AG09319 (cell line): ENCODE results near the gene CFAP70.

Source experiments
- DNase-seq: peaks from one replicate; pipeline ENCODE4 v3.0.0-alpha.2; 2010; ENCODE audit warnings: low read depth; ENCODE audit errors: extremely low read depth
- TF ChIP-seq, protein P1 (sequence below): IDR thresholded peaks from 2 replicates; pipeline ENCODE4 v1.5.1; 2011; ENCODE audit warnings: low read depth, mild to moderate bottlenecking, inconsistent platforms, low read length, moderate library complexity

The CFAP70 gene

DNA sequence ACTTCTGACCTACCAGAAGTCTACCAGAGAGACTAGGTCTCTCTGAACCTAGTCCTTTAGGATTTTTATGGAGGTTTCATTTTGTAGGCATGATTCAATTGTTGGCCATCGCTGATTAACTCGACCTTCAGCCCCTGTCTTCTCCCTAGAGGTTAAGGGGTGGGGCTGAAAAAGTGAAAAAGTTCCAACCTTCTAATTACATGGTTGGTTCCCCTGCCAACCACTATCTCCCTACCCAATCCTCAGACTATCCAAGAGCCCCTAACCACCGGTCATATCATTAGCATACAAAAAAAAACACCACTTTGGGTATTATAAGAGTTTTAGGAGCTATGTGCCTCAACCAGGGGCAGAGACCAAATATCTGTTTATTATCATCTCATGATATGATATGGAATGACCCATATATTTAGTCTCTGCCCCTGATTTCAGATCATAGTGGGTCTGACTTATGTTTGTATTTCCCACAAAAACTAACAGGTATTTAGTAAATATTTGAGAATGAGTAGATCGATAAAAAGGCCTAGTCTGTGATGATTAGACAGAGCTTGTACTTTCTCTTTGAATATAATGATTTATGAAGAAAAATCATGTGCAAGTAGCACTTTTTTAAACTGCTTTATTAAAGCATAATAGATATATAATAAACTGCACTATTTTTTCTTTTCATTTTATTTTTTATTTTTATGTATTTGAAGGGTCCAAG lies 147.4 kb downstream of the CFAP70 start:
- DNase-seq: no peak
- TF ChIP-seq, protein P1, sequence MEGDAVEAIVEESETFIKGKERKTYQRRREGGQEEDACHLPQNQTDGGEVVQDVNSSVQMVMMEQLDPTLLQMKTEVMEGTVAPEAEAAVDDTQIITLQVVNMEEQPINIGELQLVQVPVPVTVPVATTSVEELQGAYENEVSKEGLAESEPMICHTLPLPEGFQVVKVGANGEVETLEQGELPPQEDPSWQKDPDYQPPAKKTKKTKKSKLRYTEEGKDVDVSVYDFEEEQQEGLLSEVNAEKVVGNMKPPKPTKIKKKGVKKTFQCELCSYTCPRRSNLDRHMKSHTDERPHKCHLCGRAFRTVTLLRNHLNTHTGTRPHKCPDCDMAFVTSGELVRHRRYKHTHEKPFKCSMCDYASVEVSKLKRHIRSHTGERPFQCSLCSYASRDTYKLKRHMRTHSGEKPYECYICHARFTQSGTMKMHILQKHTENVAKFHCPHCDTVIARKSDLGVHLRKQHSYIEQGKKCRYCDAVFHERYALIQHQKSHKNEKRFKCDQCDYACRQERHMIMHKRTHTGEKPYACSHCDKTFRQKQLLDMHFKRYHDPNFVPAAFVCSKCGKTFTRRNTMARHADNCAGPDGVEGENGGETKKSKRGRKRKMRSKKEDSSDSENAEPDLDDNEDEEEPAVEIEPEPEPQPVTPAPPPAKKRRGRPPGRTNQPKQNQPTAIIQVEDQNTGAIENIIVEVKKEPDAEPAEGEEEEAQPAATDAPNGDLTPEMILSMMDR: no peak

DNA sequence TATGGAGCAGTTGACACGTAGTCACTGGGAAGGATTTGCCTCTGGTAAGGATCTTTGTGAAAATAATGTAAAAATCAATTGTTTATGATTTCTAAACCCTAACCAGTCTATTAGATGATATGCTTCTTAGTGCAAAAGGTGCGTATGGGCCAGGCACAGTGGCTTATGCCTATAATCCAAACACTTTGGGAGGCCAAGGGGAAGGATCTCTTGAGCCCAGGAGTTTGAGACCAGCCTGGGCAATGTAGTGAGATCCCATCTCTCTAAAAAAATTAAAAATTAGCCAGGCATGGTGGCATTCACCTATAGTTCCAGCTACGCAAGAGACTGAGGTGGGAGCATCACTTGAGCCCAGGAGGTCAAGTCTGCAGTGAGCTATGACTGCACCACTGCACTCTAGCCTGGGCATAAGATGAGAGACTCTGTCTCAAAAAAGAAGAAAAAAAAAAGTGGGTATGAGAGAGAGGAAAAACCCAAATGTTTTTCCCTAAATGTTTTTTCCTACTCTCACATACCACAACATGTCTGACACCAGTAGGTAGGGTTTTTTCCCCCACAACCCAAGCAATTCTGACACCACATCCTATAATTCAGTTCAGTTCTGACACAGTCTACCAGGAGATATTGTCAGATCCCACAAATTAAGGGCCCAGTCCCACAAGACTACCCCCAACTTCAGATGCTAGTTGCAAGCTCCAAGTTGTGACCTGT lies 148.1 kb downstream of the CFAP70 start:
- TF ChIP-seq, protein P1: no peak

DNA sequence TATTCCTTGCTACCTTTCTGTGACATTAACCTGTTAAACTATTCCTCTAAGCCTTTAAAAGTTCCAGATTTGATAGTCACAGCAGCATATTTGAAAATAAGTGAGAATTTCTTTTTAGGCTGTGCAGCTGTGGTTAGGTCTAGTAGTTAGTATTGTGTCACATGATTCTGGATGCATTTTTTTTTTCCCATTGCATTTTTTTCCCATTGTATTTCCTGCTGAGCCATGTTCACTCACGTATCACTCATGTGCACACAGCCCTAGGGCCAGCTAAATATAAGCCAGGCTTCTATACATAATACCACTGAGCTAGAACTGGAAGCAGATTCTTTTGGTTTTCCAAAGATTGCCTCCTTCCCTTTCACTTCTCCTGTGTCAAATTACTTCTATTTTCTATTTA lies 149.0 kb downstream of the CFAP70 start:
- no peak for DNase-seq
- TF ChIP-seq, protein P1: no peak

More for the DNA sequence above, 148.1 kb downstream of the CFAP70 start:
- DNase-seq: no peak

DNA sequence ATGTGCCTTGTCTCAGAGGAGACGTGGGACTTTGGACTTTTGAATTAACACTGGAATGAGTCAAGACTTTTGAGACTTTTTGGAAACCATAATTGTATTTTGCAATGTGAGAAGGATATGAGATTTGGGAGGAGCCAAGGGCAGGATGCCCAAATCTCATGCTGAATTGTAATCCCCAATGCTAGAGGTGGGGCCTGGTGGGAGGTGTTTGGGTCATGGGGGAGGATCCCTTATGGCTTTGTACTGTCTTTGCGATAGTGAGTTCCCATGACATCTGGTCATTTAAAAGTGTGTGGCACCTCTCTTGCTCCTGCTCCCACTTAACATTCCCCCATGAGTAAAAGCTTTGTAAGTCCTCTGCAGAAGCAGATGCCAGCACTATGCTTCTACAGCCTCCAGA lies 150.8 kb downstream of the CFAP70 start:
- DNase-seq: no peak
- TF ChIP-seq, protein P1: no peak

DNA sequence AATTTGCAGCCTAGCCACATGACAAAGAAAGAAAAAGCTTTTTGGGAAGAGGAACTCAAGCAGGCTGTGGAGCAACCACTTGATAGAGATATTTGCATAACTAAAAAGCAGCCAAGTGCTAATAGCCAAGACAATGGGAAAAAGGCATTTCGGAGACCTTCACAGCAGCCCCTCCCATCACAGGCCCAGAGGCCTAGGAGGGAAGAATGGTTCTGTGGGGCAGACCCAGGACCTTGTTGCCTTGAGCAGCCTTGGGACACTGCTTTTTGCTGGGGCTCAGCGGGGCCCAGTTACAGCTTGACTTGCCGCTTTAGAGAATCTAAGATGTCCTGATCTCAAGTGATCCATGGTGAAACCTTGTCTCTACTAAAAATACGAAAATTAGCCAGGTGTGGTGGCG lies 152.3 kb downstream of the CFAP70 start:
- TF ChIP-seq, protein P1: no peak
- no peak for DNase-seq

DNA sequence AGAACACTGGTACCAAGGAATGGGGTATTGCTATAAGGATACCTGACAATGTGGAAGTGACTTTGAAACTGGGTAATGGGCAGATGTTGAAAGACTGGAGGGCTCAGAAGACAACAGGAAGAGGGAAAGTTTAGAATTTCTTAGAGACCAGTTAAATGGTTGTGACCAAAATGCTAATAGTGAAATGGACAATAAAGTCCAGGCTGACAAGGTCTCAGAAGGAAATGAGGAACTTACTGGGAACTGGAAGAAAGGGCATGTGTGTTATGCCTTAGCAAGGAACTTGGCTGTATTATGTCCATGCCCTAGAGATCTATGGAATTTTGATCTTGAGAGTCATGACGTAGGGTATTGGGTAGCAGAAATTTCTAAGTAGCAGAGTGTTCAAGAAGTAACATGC lies 152.8 kb downstream of the CFAP70 start:
- no peak for DNase-seq
- TF ChIP-seq, protein P1: no peak

DNA sequence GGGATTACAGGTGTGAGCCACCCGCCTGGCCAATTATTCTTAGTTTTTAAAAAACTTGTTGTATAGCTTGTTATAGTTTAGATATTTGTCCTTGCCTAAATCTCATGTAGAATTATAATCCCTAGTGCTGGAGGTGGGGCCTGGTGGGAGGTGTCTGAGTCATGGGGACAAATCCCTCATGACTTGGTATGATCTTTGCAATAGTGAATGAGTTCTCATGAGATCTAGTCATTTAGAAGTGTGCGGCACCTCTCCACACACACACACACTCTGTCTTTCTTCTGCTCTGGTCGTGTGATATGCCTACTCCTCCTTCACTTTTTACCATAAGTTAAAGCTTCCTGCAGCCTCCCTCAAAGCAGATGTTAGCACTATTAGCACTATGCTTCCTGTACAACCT lies 153.6 kb downstream of the CFAP70 start:
- TF ChIP-seq, protein P1: no peak
- no peak for DNase-seq
